ENCODE data around the gene LOXL3. TPM values are rescaled to one million over a fixed set of nuclear protein-coding genes. Genes with fewer than 3 reads are reported as not detected.

The LOXL3 gene
- total RNA-seq, 1 experiment from 2014 or later, result 4.1 TPM

DNA sequence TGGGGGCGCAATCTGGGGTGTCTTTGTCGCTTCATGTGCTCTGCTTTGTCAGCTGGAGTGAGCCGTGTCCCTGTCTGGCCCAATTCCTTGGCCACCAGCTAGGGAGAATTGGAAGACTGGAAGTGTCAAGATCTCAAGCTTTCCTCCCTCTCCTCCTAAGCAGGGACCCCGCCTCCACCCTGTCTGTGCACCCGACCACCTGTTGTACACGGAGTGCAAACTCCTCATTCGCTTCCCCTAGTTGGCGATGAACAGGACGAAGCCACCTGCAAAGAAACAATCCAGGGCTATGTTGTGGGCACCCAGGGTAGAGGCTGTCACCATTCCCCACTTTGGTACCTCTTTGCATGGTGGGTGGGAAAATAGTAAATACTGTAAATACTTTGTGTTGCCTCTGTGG is 26.0 kb downstream of the LOXL3 start:
- BruUV-seq (replicated peaks), result no TSS peak
- no peak overlapping the region for H2AFZ ChIP-seq (ENCODE audit: low read depth, low read length, poor library complexity, severe bottlenecking)
- H3K9me3 ChIP-seq (ENCODE audit: control insufficient read depth in 1 of 2, insufficient read depth in 1 of 2, low read depth in 1 of 2, low read length in 2 of 2), result no peaks in the 10 kb centered on the region
- no peaks in the 10 kb centered on the region for H3K9me2 ChIP-seq (ENCODE audit: insufficient read depth)
- ATAC-seq (no peak), DNase-seq (ENCODE audit: low read depth, low spot score) (no peak)
- ChIA-PET POLR2A (no interaction called here), RAD21 (ENCODE audit: low non-redundant PET in 1 of 2, low total read pairs in 2 of 2, uncharacterized antibody in 2 of 2, unreplicated experiment in 2 of 2) (no interaction called here), CTCF (no interaction called here)
- peak overlapping the region in 1 of 2 experiments; percentile 100; a peak in 3 of 4 replicates for H3K4me3 ChIP-seq (replicated peaks in 1 of 2; ENCODE audit: low read depth in 1 of 2, low read length in 2 of 2)
- H4K20me1 ChIP-seq (ENCODE audit: insufficient read depth), result no peaks in the 10 kb centered on the region
- no peak overlapping the region for H3K27ac ChIP-seq (ENCODE audit: low read depth, low read length)
- intact Hi-C loops (cut with micrococcal nuclease), result no loop called here
- no peaks in the 10 kb centered on the region for H3K27me3 ChIP-seq (ENCODE audit: insufficient read depth, low read length)
- H3K4me2 ChIP-seq (ENCODE audit: low read length), result peak overlapping the region; percentile 86
- peak overlapping the region; percentile 98; the same call in 1 of the 2 replicates for H3K9ac ChIP-seq (ENCODE audit: low read length)
- TF ChIP-seq SP1 (IDR thresholded peaks at IDR 0.05; ENCODE audit: low read depth), result no peak
- no peak for TF ChIP-seq SIN3A (IDR thresholded peaks at IDR 0.05; ENCODE audit: low read depth)
- no peak for TF ChIP-seq FOSL1 (IDR thresholded peaks at IDR 0.05; ENCODE audit: low read depth)
- TF ChIP-seq SRF (IDR thresholded peaks at IDR 0.05; ENCODE audit: low read depth), result no peak
- TF ChIP-seq JUND (IDR thresholded peaks at IDR 0.05), result no peak
- no peak for TF ChIP-seq CEBPB (IDR thresholded peaks at IDR 0.05; ENCODE audit: low read depth)
- no peak for TF ChIP-seq ZFX (IDR thresholded peaks at IDR 0.05)
- TF ChIP-seq, protein P1, sequence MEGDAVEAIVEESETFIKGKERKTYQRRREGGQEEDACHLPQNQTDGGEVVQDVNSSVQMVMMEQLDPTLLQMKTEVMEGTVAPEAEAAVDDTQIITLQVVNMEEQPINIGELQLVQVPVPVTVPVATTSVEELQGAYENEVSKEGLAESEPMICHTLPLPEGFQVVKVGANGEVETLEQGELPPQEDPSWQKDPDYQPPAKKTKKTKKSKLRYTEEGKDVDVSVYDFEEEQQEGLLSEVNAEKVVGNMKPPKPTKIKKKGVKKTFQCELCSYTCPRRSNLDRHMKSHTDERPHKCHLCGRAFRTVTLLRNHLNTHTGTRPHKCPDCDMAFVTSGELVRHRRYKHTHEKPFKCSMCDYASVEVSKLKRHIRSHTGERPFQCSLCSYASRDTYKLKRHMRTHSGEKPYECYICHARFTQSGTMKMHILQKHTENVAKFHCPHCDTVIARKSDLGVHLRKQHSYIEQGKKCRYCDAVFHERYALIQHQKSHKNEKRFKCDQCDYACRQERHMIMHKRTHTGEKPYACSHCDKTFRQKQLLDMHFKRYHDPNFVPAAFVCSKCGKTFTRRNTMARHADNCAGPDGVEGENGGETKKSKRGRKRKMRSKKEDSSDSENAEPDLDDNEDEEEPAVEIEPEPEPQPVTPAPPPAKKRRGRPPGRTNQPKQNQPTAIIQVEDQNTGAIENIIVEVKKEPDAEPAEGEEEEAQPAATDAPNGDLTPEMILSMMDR (IDR thresholded peaks at IDR 0.05 in 2 of 3, conservative IDR thresholded peaks at IDR 0.05 in 1 of 3; ENCODE audit: borderline replicate concordance in 1 of 3, insufficient read depth in 1 of 3, low read depth in 2 of 3, low read length in 2 of 3), result no peak
- TF ChIP-seq EZH2 (IDR thresholded peaks at IDR 0.05), result no peak
- TF ChIP-seq, protein P2, sequence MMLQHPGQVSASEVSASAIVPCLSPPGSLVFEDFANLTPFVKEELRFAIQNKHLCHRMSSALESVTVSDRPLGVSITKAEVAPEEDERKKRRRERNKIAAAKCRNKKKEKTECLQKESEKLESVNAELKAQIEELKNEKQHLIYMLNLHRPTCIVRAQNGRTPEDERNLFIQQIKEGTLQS (IDR thresholded peaks at IDR 0.05), result no peak
- no peak for TF ChIP-seq CBX3 (IDR thresholded peaks at IDR 0.05; ENCODE audit: low read depth)
- no peak for TF ChIP-seq YY1 (IDR thresholded peaks at IDR 0.05; ENCODE audit: extremely low read depth, insufficient replicate concordance, low read depth, low read length)
- no peak for TF ChIP-seq RAD21 (IDR thresholded peaks at IDR 0.05; ENCODE audit: low read depth)
- TF ChIP-seq, protein P3, sequence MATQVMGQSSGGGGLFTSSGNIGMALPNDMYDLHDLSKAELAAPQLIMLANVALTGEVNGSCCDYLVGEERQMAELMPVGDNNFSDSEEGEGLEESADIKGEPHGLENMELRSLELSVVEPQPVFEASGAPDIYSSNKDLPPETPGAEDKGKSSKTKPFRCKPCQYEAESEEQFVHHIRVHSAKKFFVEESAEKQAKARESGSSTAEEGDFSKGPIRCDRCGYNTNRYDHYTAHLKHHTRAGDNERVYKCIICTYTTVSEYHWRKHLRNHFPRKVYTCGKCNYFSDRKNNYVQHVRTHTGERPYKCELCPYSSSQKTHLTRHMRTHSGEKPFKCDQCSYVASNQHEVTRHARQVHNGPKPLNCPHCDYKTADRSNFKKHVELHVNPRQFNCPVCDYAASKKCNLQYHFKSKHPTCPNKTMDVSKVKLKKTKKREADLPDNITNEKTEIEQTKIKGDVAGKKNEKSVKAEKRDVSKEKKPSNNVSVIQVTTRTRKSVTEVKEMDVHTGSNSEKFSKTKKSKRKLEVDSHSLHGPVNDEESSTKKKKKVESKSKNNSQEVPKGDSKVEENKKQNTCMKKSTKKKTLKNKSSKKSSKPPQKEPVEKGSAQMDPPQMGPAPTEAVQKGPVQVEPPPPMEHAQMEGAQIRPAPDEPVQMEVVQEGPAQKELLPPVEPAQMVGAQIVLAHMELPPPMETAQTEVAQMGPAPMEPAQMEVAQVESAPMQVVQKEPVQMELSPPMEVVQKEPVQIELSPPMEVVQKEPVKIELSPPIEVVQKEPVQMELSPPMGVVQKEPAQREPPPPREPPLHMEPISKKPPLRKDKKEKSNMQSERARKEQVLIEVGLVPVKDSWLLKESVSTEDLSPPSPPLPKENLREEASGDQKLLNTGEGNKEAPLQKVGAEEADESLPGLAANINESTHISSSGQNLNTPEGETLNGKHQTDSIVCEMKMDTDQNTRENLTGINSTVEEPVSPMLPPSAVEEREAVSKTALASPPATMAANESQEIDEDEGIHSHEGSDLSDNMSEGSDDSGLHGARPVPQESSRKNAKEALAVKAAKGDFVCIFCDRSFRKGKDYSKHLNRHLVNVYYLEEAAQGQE (IDR thresholded peaks at IDR 0.05; ENCODE audit: low read depth), result no peak
- TF ChIP-seq ELF1 (IDR thresholded peaks at IDR 0.05; ENCODE audit: borderline replicate concordance, low read depth), result no peak
- TF ChIP-seq TCF7L2 (IDR thresholded peaks at IDR 0.05; ENCODE audit: borderline replicate concordance, extremely low read depth, insufficient read depth, insufficient read length), result no peak
- no peak for TF ChIP-seq POLR2A (IDR thresholded peaks at IDR 0.05; ENCODE audit: borderline replicate concordance, extremely low read depth, insufficient read depth, insufficient read length)
- peaks cover 42% of the 10 kb centered on the region for H3K79me2 ChIP-seq (ENCODE audit: insufficient read depth, low read length)
- peaks cover 18 to 27% of the 10 kb centered on the region in 2 experiments for H3K36me3 ChIP-seq (ENCODE audit: control insufficient read depth in 1 of 2, insufficient read depth in 2 of 2, low read length in 2 of 2)
- H3K4me1 ChIP-seq (ENCODE audit: control insufficient read depth in 1 of 2, insufficient read depth in 2 of 2, low read length in 2 of 2), result peaks cover 14 to 30% of the 10 kb centered on the region in 2 experiments
